GM12801 (cell line): ENCODE measurements around the gene JKAMP.

Source experiments
- CTCF ChIP-seq: IDR thresholded peaks from one replicate; pipeline ENCODE4 v1.5.1; 2011; ENCODE audit warnings: control low read depth; ENCODE audit not compliant: insufficient read length; ENCODE audit errors: extremely low read depth

The JKAMP gene

GRCh38 chr14:59483819-59484638 is at the start of gene JKAMP, which contains the start of gene L3HYPDH:
Gene JKAMP, plus strand, starts transcription at chr14:59484517. Its CDS starts 73 bp downstream, at chr14:59484590.
Gene L3HYPDH, minus strand, starts transcription at chr14:59484408. Its CDS starts 92 bp downstream, at chr14:59484316.
- TF ChIP-seq CTCF = no peak

GRCh38 chr14:59435101-59435500 is 49.2 kb upstream of the JKAMP start:
- TF ChIP-seq CTCF = no peak

- TF ChIP-seq CTCF = no peak
These were observed 48.3 kb upstream of the JKAMP start for GRCh38 chr14:59435987-59436386.

- no peak for TF ChIP-seq CTCF
These were observed 46.1 kb upstream of the JKAMP start for GRCh38 chr14:59438195-59438647.

- TF ChIP-seq CTCF = no peak
These were observed 44.9 kb upstream of the JKAMP start for GRCh38 chr14:59439256-59439965.

GRCh38 chr14:59450716-59451115 is 33.6 kb upstream of the JKAMP start:
- TF ChIP-seq CTCF = no peak

GRCh38 chr14:59451849-59452248 is 32.5 kb upstream of the JKAMP start:
- TF ChIP-seq CTCF = no peak
